CD4-positive, alpha-beta T cell (primary cell): ENCODE data around the gene CCDC120. TPM values are rescaled to one million over a fixed set of nuclear protein-coding genes. Genes with fewer than 3 reads are reported as not detected.

ENCODE experiments used
- ATAC-seq: fragments of 200-7000 bp; cut with Tn5 transposase; one replicate; pipeline ENCODE4 v1.10.0; 2022; ENCODE audit warnings: mild to moderate bottlenecking; ENCODE audit not compliant: poor library complexity
- CTCF ChIA-PET: fragments of 350-600 bp; sonication (Branson Sonifier 250); formaldehyde crosslinking; loops from one replicate; lab custom pipeline; 2021; ENCODE audit warnings: antibody characterized with exemption, inconsistent platforms; lab: Charles Lee
- POLR2A ChIA-PET: fragments of 350-600 bp; sonication (Branson Sonifier 250); formaldehyde crosslinking; loops from one replicate; lab custom pipeline; 2021; ENCODE audit warnings: antibody characterized with exemption, inconsistent platforms; lab: Charles Lee
- DNase-seq, 14 experiments: peaks; one replicate each; pipeline ENCODE4 v3.0.0-alpha.2; 2013 to 2020; ENCODE audit warnings: mixed read lengths in 2 of 14
- H3K27ac ChIP-seq, 2 donors: one replicate each; pipeline versions ENCODE4 v1.5.1 to v1.7.0; 2013; ENCODE audit warnings: low read length in 2 of 2, low read depth in 1 of 2, mild to moderate bottlenecking in 1 of 2
- H3K27me3 ChIP-seq, 2 experiments: 1 replicate in 1 of 2; 2 replicates in 1 of 2; pipeline versions ENCODE4 v1.6.1 to v1.7.0; 2013; ENCODE audit warnings: low read length in 2 of 2, control low read depth in 1 of 2, mild to moderate bottlenecking in 1 of 2, moderate library complexity in 1 of 2; ENCODE audit not compliant: insufficient read depth in 2 of 2, control insufficient read depth in 1 of 2
- H3K36me3 ChIP-seq: one replicate; pipeline ENCODE4 v1.6.1; 2013; ENCODE audit warnings: low read length, control low read depth; ENCODE audit not compliant: insufficient read depth
- H3K4me1 ChIP-seq: one replicate; pipeline ENCODE4 v1.6.1; 2013; ENCODE audit warnings: low read length, control low read depth; ENCODE audit not compliant: insufficient read depth
- H3K4me3 ChIP-seq: one replicate; pipeline ENCODE4 v1.5.1; 2013; ENCODE audit warnings: mild to moderate bottlenecking, low read length, moderate library complexity
- H3K9me3 ChIP-seq, 2 experiments: 1 replicate in 1 of 2; 2 replicates in 1 of 2; pipeline versions ENCODE4 v1.6.1 to v1.7.0; 2013; ENCODE audit warnings: low read length in 2 of 2, mild to moderate bottlenecking in 2 of 2, control low read depth in 1 of 2, moderate library complexity in 1 of 2; ENCODE audit not compliant: control insufficient read depth in 1 of 2, insufficient read depth in 1 of 2
- H3K27ac Mint-ChIP-seq: one replicate; pipeline ENCODE4 v1.8.0; 2020; ENCODE audit warnings: mixed read lengths
- H3K27me3 Mint-ChIP-seq: one replicate; pipeline ENCODE4 v1.8.0; 2021; ENCODE audit warnings: mixed read lengths
- H3K36me3 Mint-ChIP-seq: one replicate; pipeline ENCODE4 v1.8.0; 2021; ENCODE audit warnings: low read depth, mixed read lengths
- H3K4me1 Mint-ChIP-seq: one replicate; pipeline ENCODE4 v1.8.0; 2021; ENCODE audit warnings: low read depth, mixed read lengths
- H3K4me3 Mint-ChIP-seq: one replicate; pipeline ENCODE4 v1.8.0; 2020; ENCODE audit warnings: mild to moderate bottlenecking, mixed read lengths
- H3K9me3 Mint-ChIP-seq: one replicate; pipeline ENCODE4 v1.8.0; 2020; ENCODE audit warnings: mixed read lengths
- intact Hi-C, 2 experiments: fragments of 100-400 bp; cut with DNase I in 1 of 2; cut with micrococcal nuclease in 1 of 2; formaldehyde crosslinking; loops; one replicate each; pipeline versions ENCODE4 v1.15.1 to v1.9.0; 2023 to 2025; cut with DNase I, micrococcal nuclease
- total RNA-seq, 174 experiments: library from RNA in 2 of 174; stranded (reverse) in 2 of 174; gene quantifications; one replicate each; pipeline ENCODE4 v1.2.3 and lab custom pipeline; 2021 to 2026
- TF ChIP-seq, protein P1 (sequence below): fragments of 200-600 bp; IDR thresholded peaks from one replicate; pipeline ENCODE4 v1.8.0; 2022; ENCODE audit warnings: antibody characterized with exemption, mild to moderate bottlenecking

The CCDC120 gene
- total RNA-seq, 2 experiments from 2014 or later, result 11.5 to 12.2 TPM

GRCh38 chrX:49043220-49043986 is 15.4 kb upstream of the CCDC120 start, which contains the start of gene TFE3:
Gene TFE3, minus strand, starts transcription at chrX:49043357. Its CDS starts 131 bp downstream, at chrX:49043226.
- Histone ChIP-seq H3K27me3 (no peaks in the 10 kb centered on the region), H3K36me3 (peaks cover 9% of the 10 kb centered on the region), H3K9me3 (no peaks in the 10 kb centered on the region), H3K27ac (peak within 1 kb of the TSS; percentile 84 to 88), H3K4me3 (peak within 1 kb of the TSS; percentile 66), H3K4me1 (peaks cover 42% of the 10 kb centered on the region)
- TF ChIP-seq, protein P1, sequence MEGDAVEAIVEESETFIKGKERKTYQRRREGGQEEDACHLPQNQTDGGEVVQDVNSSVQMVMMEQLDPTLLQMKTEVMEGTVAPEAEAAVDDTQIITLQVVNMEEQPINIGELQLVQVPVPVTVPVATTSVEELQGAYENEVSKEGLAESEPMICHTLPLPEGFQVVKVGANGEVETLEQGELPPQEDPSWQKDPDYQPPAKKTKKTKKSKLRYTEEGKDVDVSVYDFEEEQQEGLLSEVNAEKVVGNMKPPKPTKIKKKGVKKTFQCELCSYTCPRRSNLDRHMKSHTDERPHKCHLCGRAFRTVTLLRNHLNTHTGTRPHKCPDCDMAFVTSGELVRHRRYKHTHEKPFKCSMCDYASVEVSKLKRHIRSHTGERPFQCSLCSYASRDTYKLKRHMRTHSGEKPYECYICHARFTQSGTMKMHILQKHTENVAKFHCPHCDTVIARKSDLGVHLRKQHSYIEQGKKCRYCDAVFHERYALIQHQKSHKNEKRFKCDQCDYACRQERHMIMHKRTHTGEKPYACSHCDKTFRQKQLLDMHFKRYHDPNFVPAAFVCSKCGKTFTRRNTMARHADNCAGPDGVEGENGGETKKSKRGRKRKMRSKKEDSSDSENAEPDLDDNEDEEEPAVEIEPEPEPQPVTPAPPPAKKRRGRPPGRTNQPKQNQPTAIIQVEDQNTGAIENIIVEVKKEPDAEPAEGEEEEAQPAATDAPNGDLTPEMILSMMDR, result peak; percentile 41
- no peaks in the 10 kb centered on the region for H3K9me3 Mint-ChIP-seq
- CTCF ChIA-PET, result interaction anchor here (0.9 to 1.1 kb wide), 2 partner anchors 36 to 85 kb away, joined by 3 to 4 read pairs; partner anchors contain the start of gene WDR45
- peak within 1 kb of the TSS; percentile 94 for H3K27ac Mint-ChIP-seq
- intact Hi-C loops, result loop anchor here (2.0 to 5.0 kb wide), 9 partner anchors 31 to 236 kb away; partner anchors contain the start of genes GRIPAP1 (in 1 of the 2), OTUD5 (in 1 of the 2), PQBP1 (in 1 of the 2) and PRAF2 (in 1 of the 2)
- no peaks in the 10 kb centered on the region for H3K27me3 Mint-ChIP-seq
- H3K4me3 Mint-ChIP-seq, result peak within 1 kb of the TSS; percentile 96
- H3K36me3 Mint-ChIP-seq, result peaks cover 16% of the 10 kb centered on the region
- ATAC-seq (peak; percentile 86), DNase-seq (peak; percentile 87 to 99 (median 93))
- peaks cover 39% of the 10 kb centered on the region for H3K4me1 Mint-ChIP-seq
- POLR2A ChIA-PET, result interaction anchor here (0.6 to 3.1 kb wide), 17 partner anchors 8 to 469 kb away, joined by 3 to 30 read pairs (median 4); partner anchors contain the start of genes GRIPAP1, KCND1, OTUD5 and PRAF2

DNA sequence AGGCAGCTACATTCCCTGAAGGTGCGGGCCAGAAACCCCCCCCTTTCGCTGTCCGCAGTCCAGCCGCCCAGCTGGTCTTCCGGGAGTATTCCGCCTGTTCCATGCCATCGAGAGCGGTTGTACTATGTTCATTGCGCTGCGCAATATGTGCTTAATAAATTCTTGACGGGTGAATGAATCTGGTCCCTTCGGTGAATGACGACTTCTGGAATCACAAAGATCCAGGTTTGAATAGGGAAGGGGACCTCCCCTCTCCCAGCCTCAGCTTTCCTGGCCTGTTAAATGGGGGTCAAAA is 14.9 kb upstream of the CCDC120 start:
- no peaks in the 10 kb centered on the region for H3K9me3 Mint-ChIP-seq
- peaks cover 10% of the 10 kb centered on the region for H3K36me3 Mint-ChIP-seq
- Histone ChIP-seq H3K36me3 (peaks cover 4% of the 10 kb centered on the region), H3K4me1 (peaks cover 42% of the 10 kb centered on the region), H3K9me3 (no peaks in the 10 kb centered on the region), H3K27me3 (no peaks in the 10 kb centered on the region), H3K27ac (peak overlapping the region; percentile 73 to 78), H3K4me3 (peak overlapping the region; percentile 66)
- TF ChIP-seq, protein P1, result no peak
- peak overlapping the region; percentile 94 for H3K27ac Mint-ChIP-seq
- no peak for DNase-seq
- peaks cover 39% of the 10 kb centered on the region for H3K4me1 Mint-ChIP-seq
- H3K4me3 Mint-ChIP-seq, result peak overlapping the region; percentile 96
- ATAC-seq, result no peak
- CTCF ChIA-PET, result interaction anchor here (0.9 to 1.1 kb wide), 2 partner anchors 36 to 86 kb away, joined by 3 to 4 read pairs; partner anchors contain the start of gene WDR45
- intact Hi-C loops, result loop anchor here (2.0 to 5.0 kb wide), 9 partner anchors 31 to 237 kb away; partner anchors contain the start of genes GRIPAP1 (in 1 of the 2), OTUD5 (in 1 of the 2), PQBP1 (in 1 of the 2) and PRAF2 (in 1 of the 2)
- no peaks in the 10 kb centered on the region for H3K27me3 Mint-ChIP-seq
- POLR2A ChIA-PET, result interaction anchor here (1.1 to 3.1 kb wide), 11 partner anchors 8 to 469 kb away, joined by 3 to 30 read pairs (median 4); partner anchors contain the start of genes GRIPAP1, KCND1, OTUD5 and RBM3

- ChIA-PET CTCF (no interaction called here), POLR2A (interaction anchor here (0.6 to 1.1 kb wide), 7 partner anchors 10 to 479 kb away, joined by 3 to 8 read pairs (median 4); partner anchors contain the start of genes GRIPAP1, OTUD5, RBM3 and WDR45)
- intact Hi-C loops, result no loop called here
- ATAC-seq, result peak; percentile 78
- no peaks in the 10 kb centered on the region for H3K36me3 ChIP-seq
- no peaks in the 10 kb centered on the region for H3K9me3 ChIP-seq
- peak overlapping the region; percentile 86 for H3K4me3 Mint-ChIP-seq
- H3K4me1 Mint-ChIP-seq, result peaks cover 29% of the 10 kb centered on the region
- peaks cover 4% of the 10 kb centered on the region for H3K36me3 Mint-ChIP-seq
- H3K9me3 Mint-ChIP-seq, result no peaks in the 10 kb centered on the region
- DNase-seq, result peak; percentile 33 to 81 (median 58)
- peaks cover 21% of the 10 kb centered on the region for H3K4me1 ChIP-seq
- H3K27me3 ChIP-seq, result no peaks in the 10 kb centered on the region
- peak overlapping the region; percentile 69 to 70 for H3K27ac ChIP-seq
- H3K27me3 Mint-ChIP-seq, result no peaks in the 10 kb centered on the region
- peak overlapping the region; percentile 86 for H3K27ac Mint-ChIP-seq
- H3K4me3 ChIP-seq, result peak overlapping the region; percentile 53
- TF ChIP-seq, protein P1, result no peak
Observed at GRCh38 chrX:49053223-49054072, 5.4 kb upstream of the CCDC120 start.
